Neural cell (in vitro differentiated cells): ENCODE measurements around the gene HEATR1. TPM values are rescaled to one million over a fixed set of nuclear protein-coding genes. Genes with fewer than 3 reads are reported as not detected.
"Not testable (repeated sequence)": the region's sequence is repeated elsewhere in the genome, so short reads cannot be mapped to it uniquely, and the experiment has no call there.

ENCODE experiments used
- H2AFZ ChIP-seq: fragments of 200-600, 300-800 bp; sonication (generic), shearing (Covaris generic); 2 replicates; pipeline ENCODE4 v1.6.0; 2014; ENCODE audit warnings: low read depth, mild to moderate bottlenecking, antibody characterized with exemption, low read length, moderate library complexity
- H3F3A ChIP-seq: fragments of 200-600 bp; shearing (Covaris generic); 2 replicates; pipeline ENCODE4 v1.6.1; 2016; ENCODE audit warnings: mild to moderate bottlenecking, moderate library complexity, mixed read lengths, antibody characterized with exemption, low read length; ENCODE audit not compliant: insufficient read depth, poor library complexity, severe bottlenecking
- H3K27ac ChIP-seq: fragments of 200-600, 300-800 bp; sonication (generic), shearing (Covaris generic); 2 replicates; pipeline ENCODE4 v1.5.1; 2014; ENCODE audit warnings: mild to moderate bottlenecking, low read length, moderate library complexity
- H3K27me3 ChIP-seq: fragments of 300-800, 200-600 bp; sonication (generic), shearing (Covaris generic); 2 replicates; pipeline ENCODE4 v1.6.0; 2014; ENCODE audit warnings: mild to moderate bottlenecking, low read depth, low read length, moderate library complexity; ENCODE audit not compliant: insufficient read depth
- H3K36me3 ChIP-seq: fragments of 300-800, 200-600 bp; sonication (generic), shearing (Covaris generic); 2 replicates; pipeline ENCODE4 v1.5.1; 2014; ENCODE audit warnings: mild to moderate bottlenecking, antibody characterized with exemption, low read length, moderate library complexity; ENCODE audit not compliant: insufficient read depth
- H3K4me2 ChIP-seq: fragments of 300-800, 200-600 bp; sonication (generic), shearing (Covaris generic); 2 replicates; pipeline ENCODE4 v1.6.0; 2014; ENCODE audit warnings: mild to moderate bottlenecking, low read length
- H3K4me3 ChIP-seq: fragments of 300-800, 200-600 bp; sonication (generic), shearing (Covaris generic); 2 replicates; pipeline ENCODE4 v1.5.1; 2014; ENCODE audit warnings: mild to moderate bottlenecking, low read length, moderate library complexity
- H3K79me2 ChIP-seq: fragments of 200-600 bp; shearing (Covaris generic); replicated peaks from 2 replicates; pipeline ENCODE4 v1.6.0; 2014; ENCODE audit warnings: mild to moderate bottlenecking, low read length, moderate library complexity; ENCODE audit not compliant: insufficient read depth
- H3K9ac ChIP-seq: fragments of 300-800, 200-600 bp; sonication (generic), shearing (Covaris generic); 2 replicates; pipeline ENCODE4 v1.6.1; 2016; ENCODE audit warnings: mild to moderate bottlenecking, low read length, mixed read lengths
- H3K9me2 ChIP-seq: fragments of 200-600 bp; shearing (Covaris generic); 2 replicates; pipeline ENCODE4 v1.6.1; 2016; ENCODE audit warnings: mild to moderate bottlenecking, low read length, mixed read lengths; ENCODE audit not compliant: insufficient read depth
- H3K9me3 ChIP-seq: fragments of 200-600, 300-800 bp; sonication (generic), shearing (Covaris generic); 2 replicates; pipeline ENCODE4 v1.6.1; 2016; ENCODE audit warnings: mild to moderate bottlenecking, mixed run types, low read length, moderate library complexity, mixed read lengths
- H4K20me1 ChIP-seq: fragments of 200-600 bp; shearing (Covaris generic); 2 replicates; pipeline ENCODE4 v1.6.1; 2016; ENCODE audit warnings: mild to moderate bottlenecking, mixed run types; ENCODE audit not compliant: insufficient read depth
- EP300 ChIP-seq: fragments of 450-650 bp; conservative IDR thresholded peaks from 2 replicates; pipeline ENCODE4 v1.6.1; 2014; ENCODE audit warnings: antibody characterized with exemption, mild to moderate bottlenecking, moderate library complexity; ENCODE audit not compliant: poor library complexity, severe bottlenecking
- EZH2 ChIP-seq: fragments of 200-600, 300-800 bp; shearing (Covaris generic), sonication (generic); IDR thresholded peaks from 2 replicates; pipeline ENCODE4 v1.6.1; 2014; ENCODE audit warnings: antibody characterized with exemption, low read length, borderline replicate concordance, mild to moderate bottlenecking; ENCODE audit not compliant: insufficient read depth, poor library complexity, severe bottlenecking
- MXI1 ChIP-seq: fragments of 450-650 bp; conservative IDR thresholded peaks from 2 replicates; pipeline ENCODE4 v1.6.1; 2014; ENCODE audit warnings: antibody characterized with exemption, mild to moderate bottlenecking; ENCODE audit not compliant: poor library complexity, severe bottlenecking
- POLR2AphosphoS5 ChIP-seq: IDR thresholded peaks from 2 replicates; pipeline ENCODE4 v1.6.1; 2012
- RAD21 ChIP-seq: fragments of 450-650 bp; conservative IDR thresholded peaks from 2 replicates; pipeline ENCODE4 v1.6.1; 2014; ENCODE audit warnings: antibody characterized with exemption, mild to moderate bottlenecking, moderate library complexity
- SMC3 ChIP-seq: fragments of 450-650 bp; conservative IDR thresholded peaks from 2 replicates; pipeline ENCODE4 v1.6.1; 2014; ENCODE audit warnings: antibody characterized with exemption, mild to moderate bottlenecking, moderate library complexity; ENCODE audit not compliant: poor library complexity
- TAF1 ChIP-seq: IDR thresholded peaks from 2 replicates; pipeline ENCODE4 v1.6.1; 2012; ENCODE audit warnings: low read depth
- polyA plus RNA-seq: library from polyadenylated mRNA; depleted of rRNA; stranded (reverse); fragments of >200 nt; gene quantifications from 2 replicates; pipeline ENCODE4 v1.2.3, GENCODE V29; 2014
- TF ChIP-seq, protein P1 (sequence below): fragments of 450-650 bp; IDR thresholded peaks from 2 replicates; pipeline ENCODE4 v1.5.1; 2014; ENCODE audit warnings: antibody characterized with exemption, mild to moderate bottlenecking, moderate library complexity; ENCODE audit not compliant: poor library complexity, severe bottlenecking
- TF ChIP-seq, protein P2 (sequence below): IDR thresholded peaks from 2 replicates; pipeline ENCODE4 v1.6.1; 2012; ENCODE audit warnings: borderline replicate concordance

The HEATR1 gene
- polyA plus RNA-seq, 1 donor from 2014 or later, result 5.9 TPM

DNA sequence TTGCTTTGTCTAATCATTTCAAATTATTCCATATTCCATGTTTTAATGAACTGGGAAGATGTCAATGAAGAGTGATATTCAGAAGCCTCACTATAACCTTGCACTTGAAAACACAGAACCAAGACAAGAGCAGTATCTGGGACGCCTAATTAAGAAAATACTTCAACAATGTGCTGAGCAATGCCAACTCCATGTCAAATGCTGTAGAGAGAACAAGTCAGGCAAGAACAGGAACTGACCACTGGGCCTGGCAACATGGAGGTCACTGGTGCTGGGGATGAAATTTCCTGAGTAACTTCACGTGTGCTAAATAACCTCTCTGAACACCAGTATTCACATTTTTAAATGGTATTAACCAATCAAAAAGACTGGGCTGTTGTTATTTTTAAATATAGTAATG is 22.8 kb downstream of the HEATR1 start:
- H3K27me3 ChIP-seq, result no peaks in the 10 kb centered on the region
- no peak overlapping the region for H3K4me3 ChIP-seq
- TF ChIP-seq POLR2AphosphoS5 (no peak), TAF1 (no peak), EZH2 (no peak), RAD21 (no peak), MXI1 (no peak), EP300 (no peak), SMC3 (no peak)
- TF ChIP-seq, protein P1, sequence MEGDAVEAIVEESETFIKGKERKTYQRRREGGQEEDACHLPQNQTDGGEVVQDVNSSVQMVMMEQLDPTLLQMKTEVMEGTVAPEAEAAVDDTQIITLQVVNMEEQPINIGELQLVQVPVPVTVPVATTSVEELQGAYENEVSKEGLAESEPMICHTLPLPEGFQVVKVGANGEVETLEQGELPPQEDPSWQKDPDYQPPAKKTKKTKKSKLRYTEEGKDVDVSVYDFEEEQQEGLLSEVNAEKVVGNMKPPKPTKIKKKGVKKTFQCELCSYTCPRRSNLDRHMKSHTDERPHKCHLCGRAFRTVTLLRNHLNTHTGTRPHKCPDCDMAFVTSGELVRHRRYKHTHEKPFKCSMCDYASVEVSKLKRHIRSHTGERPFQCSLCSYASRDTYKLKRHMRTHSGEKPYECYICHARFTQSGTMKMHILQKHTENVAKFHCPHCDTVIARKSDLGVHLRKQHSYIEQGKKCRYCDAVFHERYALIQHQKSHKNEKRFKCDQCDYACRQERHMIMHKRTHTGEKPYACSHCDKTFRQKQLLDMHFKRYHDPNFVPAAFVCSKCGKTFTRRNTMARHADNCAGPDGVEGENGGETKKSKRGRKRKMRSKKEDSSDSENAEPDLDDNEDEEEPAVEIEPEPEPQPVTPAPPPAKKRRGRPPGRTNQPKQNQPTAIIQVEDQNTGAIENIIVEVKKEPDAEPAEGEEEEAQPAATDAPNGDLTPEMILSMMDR, result no peak
- TF ChIP-seq, protein P2, sequence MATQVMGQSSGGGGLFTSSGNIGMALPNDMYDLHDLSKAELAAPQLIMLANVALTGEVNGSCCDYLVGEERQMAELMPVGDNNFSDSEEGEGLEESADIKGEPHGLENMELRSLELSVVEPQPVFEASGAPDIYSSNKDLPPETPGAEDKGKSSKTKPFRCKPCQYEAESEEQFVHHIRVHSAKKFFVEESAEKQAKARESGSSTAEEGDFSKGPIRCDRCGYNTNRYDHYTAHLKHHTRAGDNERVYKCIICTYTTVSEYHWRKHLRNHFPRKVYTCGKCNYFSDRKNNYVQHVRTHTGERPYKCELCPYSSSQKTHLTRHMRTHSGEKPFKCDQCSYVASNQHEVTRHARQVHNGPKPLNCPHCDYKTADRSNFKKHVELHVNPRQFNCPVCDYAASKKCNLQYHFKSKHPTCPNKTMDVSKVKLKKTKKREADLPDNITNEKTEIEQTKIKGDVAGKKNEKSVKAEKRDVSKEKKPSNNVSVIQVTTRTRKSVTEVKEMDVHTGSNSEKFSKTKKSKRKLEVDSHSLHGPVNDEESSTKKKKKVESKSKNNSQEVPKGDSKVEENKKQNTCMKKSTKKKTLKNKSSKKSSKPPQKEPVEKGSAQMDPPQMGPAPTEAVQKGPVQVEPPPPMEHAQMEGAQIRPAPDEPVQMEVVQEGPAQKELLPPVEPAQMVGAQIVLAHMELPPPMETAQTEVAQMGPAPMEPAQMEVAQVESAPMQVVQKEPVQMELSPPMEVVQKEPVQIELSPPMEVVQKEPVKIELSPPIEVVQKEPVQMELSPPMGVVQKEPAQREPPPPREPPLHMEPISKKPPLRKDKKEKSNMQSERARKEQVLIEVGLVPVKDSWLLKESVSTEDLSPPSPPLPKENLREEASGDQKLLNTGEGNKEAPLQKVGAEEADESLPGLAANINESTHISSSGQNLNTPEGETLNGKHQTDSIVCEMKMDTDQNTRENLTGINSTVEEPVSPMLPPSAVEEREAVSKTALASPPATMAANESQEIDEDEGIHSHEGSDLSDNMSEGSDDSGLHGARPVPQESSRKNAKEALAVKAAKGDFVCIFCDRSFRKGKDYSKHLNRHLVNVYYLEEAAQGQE, result no peak
- H2AFZ ChIP-seq, result no peak overlapping the region
- peaks cover 5% of the 10 kb centered on the region for H3K36me3 ChIP-seq
- no peaks in the 10 kb centered on the region for H4K20me1 ChIP-seq
- H3K9me3 ChIP-seq, result no peaks in the 10 kb centered on the region
- H3K9me2 ChIP-seq, result no peaks in the 10 kb centered on the region
- H3F3A ChIP-seq, result no peaks in the 10 kb centered on the region
- H3K27ac ChIP-seq, result no peak overlapping the region
- no peak overlapping the region for H3K9ac ChIP-seq
- no peak overlapping the region for H3K4me2 ChIP-seq
- H3K79me2 ChIP-seq, result no peaks in the 10 kb centered on the region

DNA sequence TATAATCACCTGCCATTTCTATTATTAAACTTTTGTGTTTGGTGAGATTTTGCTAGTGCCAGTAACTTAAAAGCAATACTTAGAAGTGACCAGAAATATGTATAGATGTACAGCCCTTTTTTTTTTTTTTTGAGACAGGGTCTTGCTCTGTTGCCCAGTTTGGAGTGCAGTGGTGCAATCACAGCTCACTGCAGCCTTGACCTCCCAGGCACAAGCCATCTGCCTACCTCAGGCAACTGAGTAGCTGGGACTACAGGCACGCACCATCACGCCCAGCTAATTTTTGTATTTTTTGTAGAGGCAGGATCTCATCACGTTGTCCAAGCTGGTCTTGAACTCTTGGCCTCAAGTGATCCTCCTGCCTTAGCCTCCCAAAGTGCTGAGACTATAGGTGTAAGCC is 23.9 kb downstream of the HEATR1 start:
- H3K9ac ChIP-seq, H3K27ac ChIP-seq, H3K9me3 ChIP-seq, H3K9me2 ChIP-seq, H3K4me3 ChIP-seq, H3F3A ChIP-seq, H3K4me2 ChIP-seq, H2AFZ ChIP-seq, H4K20me1 ChIP-seq, H3K79me2 ChIP-seq, H3K27me3 ChIP-seq, H3K36me3 ChIP-seq: not testable (repeated sequence)

DNA sequence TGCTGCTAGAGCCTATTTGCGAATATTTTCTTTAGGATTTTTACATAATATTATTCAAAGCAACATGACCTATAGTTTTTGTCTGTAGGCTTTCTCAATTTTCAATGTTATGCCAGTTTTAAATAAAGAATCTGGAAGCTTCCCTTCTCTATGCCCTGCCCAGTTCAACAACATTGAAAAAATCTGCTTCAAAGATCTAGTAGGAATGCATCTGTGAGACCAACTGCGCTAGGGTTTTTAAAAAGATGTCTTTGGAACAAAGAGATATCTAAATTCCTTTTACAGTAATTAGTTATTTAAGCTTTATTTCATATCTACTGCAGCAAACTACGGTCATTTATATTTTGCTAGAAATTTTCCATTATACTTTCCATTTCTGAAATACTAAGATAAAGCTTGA is 25.7 kb downstream of the HEATR1 start:
- no peak overlapping the region for H3K9ac ChIP-seq
- no peak overlapping the region for H3K27ac ChIP-seq
- H3K9me3 ChIP-seq, result no peaks in the 10 kb centered on the region
- H3K36me3 ChIP-seq, result peaks cover 5% of the 10 kb centered on the region
- no peaks in the 10 kb centered on the region for H3K27me3 ChIP-seq
- no peaks in the 10 kb centered on the region for H3F3A ChIP-seq
- no peak for TF ChIP-seq SMC3
- no peak for TF ChIP-seq EZH2
- TF ChIP-seq MXI1, result no peak
- TF ChIP-seq, protein P2, result no peak
- no peak for TF ChIP-seq TAF1
- TF ChIP-seq RAD21, result no peak
- TF ChIP-seq, protein P1, result no peak
- no peak for TF ChIP-seq EP300
- no peak for TF ChIP-seq POLR2AphosphoS5
- no peak overlapping the region for H2AFZ ChIP-seq
- H3K79me2 ChIP-seq, result no peaks in the 10 kb centered on the region
- no peaks in the 10 kb centered on the region for H4K20me1 ChIP-seq
- no peak overlapping the region for H3K4me2 ChIP-seq
- H3K4me3 ChIP-seq, result no peak overlapping the region
- no peaks in the 10 kb centered on the region for H3K9me2 ChIP-seq
